ENCODE measurements around the gene NTNG2. TPM values are rescaled to one million over a fixed set of nuclear protein-coding genes. Genes with fewer than 3 reads are reported as not detected.

Gene NTNG2
- total RNA-seq, 4 donors from 2014 or later = 0.27 to 1.1 TPM; not detected in 2

- peaks cover 42% of the 10 kb centered on the region for H3K27me3 ChIP-seq
- no peak for DNase-seq
- no peaks in the 10 kb centered on the region for H3K36me3 ChIP-seq
- WGBS, 2 donors (ENCODE audit: low coverage in 1 of 2) = 20% methylated on average over 3 of the region's 3 CpGs; no CpG with 5 or more reads in 1 of the 2 donors
- H3K27ac ChIP-seq = no peak overlapping the region
- peaks cover 0 to 18% (median 15%) of the 10 kb centered on the region in 4 donors for H3K4me1 ChIP-seq
- H3K4me3 ChIP-seq = no peak overlapping the region
- TF ChIP-seq POLR2A (IDR thresholded peaks at IDR 0.05) (no peak), POLR2AphosphoS5 (IDR thresholded peaks at IDR 0.05) (no peak), CTCF (IDR thresholded peaks at IDR 0.05) (no peak), EP300 (IDR thresholded peaks at IDR 0.05; ENCODE audit: low read depth) (no peak)
- intact Hi-C loops (cut with DNase I; ENCODE audit: low total_unique reads) (no loop called here), in situ Hi-C loops (cut with MboI; ENCODE audit: low pct_ligation_motif_present in 1 of 4, low pct_unique_long_range_greater_than_20kb in 1 of 4, low sequenced_read_pairs in 3 of 4) (no loop called here)
- H3K9me3 ChIP-seq = no peaks in the 10 kb centered on the region
These were observed 77.7 kb downstream of the NTNG2 start for GRCh38 chr9:132239518-132239917.

GRCh38 chr9:132239999-132240840 lies 78.4 kb downstream of the NTNG2 start:
- Histone ChIP-seq H3K4me1 (peaks cover 0 to 18% (median 15%) of the 10 kb centered on the region in 4 donors), H3K36me3 (no peaks in the 10 kb centered on the region), H3K27ac (peak overlapping the region in 2 of 4 donors; percentile 18 to 31), H3K4me3 (peak overlapping the region in 3 of 4 donors; percentile 67 to 70 (median 69)), H3K27me3 (peaks cover 49% of the 10 kb centered on the region), H3K9me3 (no peaks in the 10 kb centered on the region)
- no peak for TF ChIP-seq CTCF (IDR thresholded peaks at IDR 0.05)
- TF ChIP-seq POLR2A (IDR thresholded peaks at IDR 0.05) = no peak
- no peak for TF ChIP-seq EP300 (IDR thresholded peaks at IDR 0.05; ENCODE audit: low read depth)
- TF ChIP-seq POLR2AphosphoS5 (IDR thresholded peaks at IDR 0.05) = no peak
- in situ Hi-C loops (cut with MboI; ENCODE audit: low pct_ligation_motif_present in 1 of 4, low pct_unique_long_range_greater_than_20kb in 1 of 4, low sequenced_read_pairs in 3 of 4) = no loop called here
- WGBS, 2 donors (ENCODE audit: low coverage in 1 of 2) = 50% methylated on average over 15 of the region's 21 CpGs; no CpG with 5 or more reads in 1 of the 2 donors
- intact Hi-C loops (cut with DNase I; ENCODE audit: low total_unique reads) = loop anchor here (5.0 kb wide), 1 partner anchor 478 kb away; no protein-coding TSS in a partner anchor
- DNase-seq = no peak

GRCh38 chr9:132240841-132241482 lies 79.1 kb downstream of the NTNG2 start:
- intact Hi-C loops (cut with DNase I; ENCODE audit: low total_unique reads) (loop anchor here (5.0 kb wide), 1 partner anchor 479 kb away; no protein-coding TSS in a partner anchor), in situ Hi-C loops (cut with MboI; ENCODE audit: low pct_ligation_motif_present in 1 of 4, low pct_unique_long_range_greater_than_20kb in 1 of 4, low sequenced_read_pairs in 3 of 4) (no loop called here)
- peak; percentile 98 for DNase-seq
- peak overlapping the region; percentile 26 to 70 (median 68) for H3K4me3 ChIP-seq
- H3K27ac ChIP-seq = peak overlapping the region; percentile 42 to 63 (median 51)
- no peaks in the 10 kb centered on the region for H3K36me3 ChIP-seq
- peaks cover 0 to 20% (median 15%) of the 10 kb centered on the region in 4 donors for H3K4me1 ChIP-seq
- no peaks in the 10 kb centered on the region for H3K9me3 ChIP-seq
- TF ChIP-seq POLR2AphosphoS5 (IDR thresholded peaks at IDR 0.05) (peak in 2 of 3 donors; percentile 8 to 15), EP300 (IDR thresholded peaks at IDR 0.05; ENCODE audit: low read depth) (no peak), CTCF (IDR thresholded peaks at IDR 0.05) (no peak), POLR2A (IDR thresholded peaks at IDR 0.05) (peak; percentile 27)
- 4% methylated on average over 33 of the region's 63 CpGs; no CpG with 5 or more reads in 1 of the 2 donors for WGBS, 2 donors (ENCODE audit: low coverage in 1 of 2)
- peaks cover 50% of the 10 kb centered on the region for H3K27me3 ChIP-seq

- intact Hi-C loops (cut with DNase I; ENCODE audit: low total_unique reads) (loop anchor here (5.0 kb wide), 1 partner anchor 479 kb away; no protein-coding TSS in a partner anchor), in situ Hi-C loops (cut with MboI; ENCODE audit: low pct_ligation_motif_present in 1 of 4, low pct_unique_long_range_greater_than_20kb in 1 of 4, low sequenced_read_pairs in 3 of 4) (no loop called here)
- 1% methylated on average over 33 of the region's 33 CpGs; no CpG with 5 or more reads in 1 of the 2 donors for WGBS, 2 donors (ENCODE audit: low coverage in 1 of 2)
- H3K4me3 ChIP-seq = peak overlapping the region; percentile 26 to 70 (median 68)
- H3K27ac ChIP-seq = peak overlapping the region; percentile 42 to 63 (median 51)
- no peaks in the 10 kb centered on the region for H3K36me3 ChIP-seq
- H3K9me3 ChIP-seq = no peaks in the 10 kb centered on the region
- peak in 2 of 5 experiments; percentile 13 to 24 for TF ChIP-seq CTCF (IDR thresholded peaks at IDR 0.05)
- TF ChIP-seq POLR2A (IDR thresholded peaks at IDR 0.05) = no peak
- no peak for TF ChIP-seq EP300 (IDR thresholded peaks at IDR 0.05; ENCODE audit: low read depth)
- TF ChIP-seq POLR2AphosphoS5 (IDR thresholded peaks at IDR 0.05) = peak in 2 of 3 donors; percentile 10 to 17
- peaks cover 55% of the 10 kb centered on the region for H3K27me3 ChIP-seq
- H3K4me1 ChIP-seq = peaks cover 0 to 21% (median 15%) of the 10 kb centered on the region in 4 donors
- no peak for DNase-seq
These were observed 79.6 kb downstream of the NTNG2 start for GRCh38 chr9:132241483-132241839.

All from transverse colon (tissue), 4 donors.